ENCODE data around the gene TNNI3K.

The TNNI3K gene

DNA sequence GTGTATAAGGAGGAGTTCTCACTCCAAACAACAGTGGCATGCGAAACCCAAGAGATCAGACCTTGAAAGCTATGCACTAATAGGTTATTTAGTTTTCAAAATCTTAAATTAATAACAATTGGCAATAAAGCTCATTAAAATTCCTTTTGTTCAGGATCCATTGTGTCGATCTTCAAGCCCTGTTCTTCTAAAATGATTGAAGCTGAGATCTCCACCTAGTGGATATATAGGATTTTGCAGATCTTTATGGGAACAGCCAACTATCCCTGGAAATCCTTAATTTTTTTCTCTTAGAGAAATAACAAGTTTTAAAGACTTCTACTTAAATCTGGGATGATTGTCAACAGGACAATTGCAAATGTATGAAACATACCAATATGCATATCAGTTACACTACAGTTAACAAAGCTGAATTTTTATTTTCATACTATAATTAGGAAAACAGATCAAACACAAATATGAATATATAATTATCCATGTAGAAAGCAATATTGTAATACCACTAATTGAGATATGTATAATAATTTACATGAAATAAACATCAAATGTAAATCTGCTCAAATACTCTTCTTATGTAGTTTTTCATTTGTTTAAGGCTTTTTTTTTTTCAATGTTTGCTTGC, 233.9 kb downstream of the TNNI3K start:
- TF ChIP-seq, protein P1, sequence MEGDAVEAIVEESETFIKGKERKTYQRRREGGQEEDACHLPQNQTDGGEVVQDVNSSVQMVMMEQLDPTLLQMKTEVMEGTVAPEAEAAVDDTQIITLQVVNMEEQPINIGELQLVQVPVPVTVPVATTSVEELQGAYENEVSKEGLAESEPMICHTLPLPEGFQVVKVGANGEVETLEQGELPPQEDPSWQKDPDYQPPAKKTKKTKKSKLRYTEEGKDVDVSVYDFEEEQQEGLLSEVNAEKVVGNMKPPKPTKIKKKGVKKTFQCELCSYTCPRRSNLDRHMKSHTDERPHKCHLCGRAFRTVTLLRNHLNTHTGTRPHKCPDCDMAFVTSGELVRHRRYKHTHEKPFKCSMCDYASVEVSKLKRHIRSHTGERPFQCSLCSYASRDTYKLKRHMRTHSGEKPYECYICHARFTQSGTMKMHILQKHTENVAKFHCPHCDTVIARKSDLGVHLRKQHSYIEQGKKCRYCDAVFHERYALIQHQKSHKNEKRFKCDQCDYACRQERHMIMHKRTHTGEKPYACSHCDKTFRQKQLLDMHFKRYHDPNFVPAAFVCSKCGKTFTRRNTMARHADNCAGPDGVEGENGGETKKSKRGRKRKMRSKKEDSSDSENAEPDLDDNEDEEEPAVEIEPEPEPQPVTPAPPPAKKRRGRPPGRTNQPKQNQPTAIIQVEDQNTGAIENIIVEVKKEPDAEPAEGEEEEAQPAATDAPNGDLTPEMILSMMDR (IDR thresholded peaks at IDR 0.05; ENCODE audit: low read depth, low read length) = peak; percentile 57
- peak; percentile 7 for DNase-seq (ENCODE audit: extremely low read depth, low read depth)

DNA sequence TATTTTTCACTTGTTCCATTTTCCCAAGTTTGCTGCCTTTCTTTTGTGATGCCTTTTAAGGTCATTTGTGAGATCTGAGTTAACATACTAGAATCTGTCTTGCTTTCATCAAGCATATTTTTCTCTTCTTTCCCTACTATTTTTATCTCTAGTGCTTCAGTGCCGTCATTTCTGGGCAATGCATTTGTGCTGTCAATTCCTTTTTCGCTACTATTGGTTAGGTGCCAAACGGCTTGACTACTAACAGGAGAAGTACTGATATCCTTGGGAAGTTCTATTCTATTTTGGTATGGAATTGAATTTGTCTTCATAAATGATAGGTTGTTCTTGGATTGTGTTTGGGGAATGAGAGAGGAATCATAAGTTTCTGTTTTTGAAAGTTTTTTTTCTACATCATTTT, 235.1 kb downstream of the TNNI3K start:
- TF ChIP-seq, protein P1 (IDR thresholded peaks at IDR 0.05; ENCODE audit: low read depth, low read length) = no peak
- DNase-seq (ENCODE audit: extremely low read depth, low read depth) = no peak

DNA sequence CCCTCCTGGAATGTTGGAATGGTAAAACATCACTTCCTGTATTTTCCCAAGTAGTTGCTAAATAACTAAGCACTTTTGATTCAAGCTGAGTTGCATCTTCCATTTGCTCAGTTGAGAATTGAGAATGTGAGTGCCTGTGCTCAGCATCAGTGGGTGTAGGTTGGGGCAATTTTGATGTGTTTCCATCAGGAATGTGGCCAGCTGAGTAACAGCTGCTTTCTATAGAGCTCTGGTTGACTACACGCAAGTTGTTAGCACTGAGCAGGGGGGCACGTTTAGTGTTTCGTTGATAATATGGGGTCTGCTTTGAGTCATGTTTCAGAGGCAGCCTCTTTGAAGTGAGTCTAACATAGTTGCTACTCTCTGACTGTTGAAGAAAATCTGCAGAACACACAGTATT, 235.7 kb downstream of the TNNI3K start:
- TF ChIP-seq, protein P1 (IDR thresholded peaks at IDR 0.05; ENCODE audit: low read depth, low read length) = no peak
- no peak for DNase-seq (ENCODE audit: extremely low read depth, low read depth)

DNA sequence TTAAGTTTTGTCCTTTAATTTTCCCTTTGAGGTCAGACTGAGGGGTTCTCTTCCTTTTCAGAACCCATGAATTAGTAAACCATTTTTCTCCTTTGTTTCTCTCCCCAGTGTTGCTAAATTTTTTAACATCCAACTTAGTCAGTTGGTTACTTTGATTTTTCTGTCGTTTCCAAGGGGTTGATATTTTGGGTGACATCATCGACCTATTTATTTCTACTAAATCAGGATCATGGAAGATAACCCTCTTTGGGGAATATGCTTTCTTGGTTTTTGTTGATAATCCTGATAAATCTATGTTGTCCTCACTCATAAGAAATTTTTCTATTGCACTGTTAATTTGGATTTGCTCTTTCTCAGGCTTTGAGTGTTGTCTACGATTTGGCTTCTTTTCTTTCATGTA, 236.3 kb downstream of the TNNI3K start:
- DNase-seq (ENCODE audit: extremely low read depth, low read depth) = no peak
- TF ChIP-seq, protein P1 (IDR thresholded peaks at IDR 0.05; ENCODE audit: low read depth, low read length) = no peak

DNA sequence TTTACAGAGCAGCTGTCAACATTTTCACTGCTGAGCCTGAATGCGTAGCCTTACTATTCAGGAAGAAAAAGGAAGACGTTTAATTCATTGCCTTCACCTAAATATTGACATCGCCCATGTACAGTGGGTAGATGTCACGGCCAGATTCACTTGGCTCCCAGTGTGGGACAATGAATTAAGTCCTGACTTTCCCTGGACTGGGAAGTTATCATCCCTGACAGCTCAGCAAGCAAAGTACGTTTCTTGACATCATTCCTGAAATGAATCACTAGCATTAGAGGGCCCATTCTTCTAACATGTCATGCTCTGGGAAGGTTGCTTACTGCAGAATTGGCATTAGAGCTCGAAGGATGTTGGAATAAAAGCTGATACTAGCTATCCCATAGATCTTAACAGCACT, 239.4 kb downstream of the TNNI3K start:
- TF ChIP-seq, protein P1 (IDR thresholded peaks at IDR 0.05; ENCODE audit: low read depth, low read length) = no peak
- no peak for DNase-seq (ENCODE audit: extremely low read depth, low read depth)

DNA sequence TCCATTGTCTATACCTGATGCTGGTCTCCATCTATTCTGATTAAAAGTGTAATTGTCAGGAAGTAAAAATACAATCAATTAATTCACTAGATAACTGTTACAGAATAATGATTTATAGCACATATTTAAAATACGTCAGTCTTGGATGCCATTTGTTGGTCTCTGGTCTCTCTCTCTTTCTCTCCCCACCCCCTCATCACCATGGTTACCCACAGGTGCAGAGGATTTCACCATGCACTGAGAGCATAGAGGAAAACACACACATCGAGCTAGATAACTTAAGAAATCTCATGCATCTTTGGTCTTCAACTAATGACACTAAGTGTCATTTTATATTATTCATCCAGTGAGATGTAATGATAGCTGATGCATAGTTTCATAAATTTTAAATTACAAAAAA, 243.8 kb downstream of the TNNI3K start:
- TF ChIP-seq, protein P1 (IDR thresholded peaks at IDR 0.05; ENCODE audit: low read depth, low read length) = no peak
- DNase-seq (ENCODE audit: extremely low read depth, low read depth) = no peak

DNA sequence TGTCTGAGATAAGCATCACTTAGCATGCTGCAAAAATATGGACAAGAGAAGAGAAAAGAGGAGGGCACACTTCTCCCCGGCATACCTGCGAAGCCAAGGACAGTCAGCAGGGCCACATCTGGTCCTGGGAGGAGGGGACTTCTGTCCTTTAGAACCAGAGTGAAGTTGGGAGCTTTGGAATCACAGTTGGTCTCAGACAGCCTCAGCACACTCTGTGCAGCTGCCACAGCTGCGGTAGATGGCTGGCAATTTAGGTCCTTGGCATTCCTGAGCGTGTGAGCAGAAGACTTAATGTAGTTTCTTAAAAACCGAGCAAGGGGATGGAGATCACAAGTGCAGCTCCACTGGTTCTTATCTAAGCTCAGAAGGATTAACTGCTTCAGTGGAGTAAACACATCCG, 244.9 kb downstream of the TNNI3K start:
- TF ChIP-seq, protein P1 (IDR thresholded peaks at IDR 0.05; ENCODE audit: low read depth, low read length) = no peak
- no peak for DNase-seq (ENCODE audit: extremely low read depth, low read depth)

Measured in AG09319 (cell line).